GM12878 (cell line): ENCODE data around the gene USP11. TPM values are rescaled to one million over a fixed set of nuclear protein-coding genes. Genes with fewer than 3 reads are reported as not detected.

Experiments
- MYC ChIP-seq: IDR thresholded peaks from 2 replicates; pipeline ENCODE4 v1.6.1; 2011; ENCODE audit warnings: mild to moderate bottlenecking, low read length, moderate library complexity, inconsistent platforms; ENCODE audit not compliant: insufficient read depth, insufficient replicate concordance, insufficient read length, severe bottlenecking
- NR2C1 ChIP-seq: fragments of 450-650 bp; IDR thresholded peaks from 2 replicates; pipeline ENCODE4 v1.6.1; 2017; ENCODE audit warnings: antibody characterized with exemption, mild to moderate bottlenecking, moderate library complexity
- RFX5 ChIP-seq: IDR thresholded peaks from 2 replicates; pipeline ENCODE4 v1.6.1; 2011; ENCODE audit warnings: low read depth, low read length, improper control_type of control experiment
- SP1 ChIP-seq: IDR thresholded peaks from one replicate; pipeline ENCODE4 v1.6.1; 2011; ENCODE audit warnings: low read depth, low read length
- SRF ChIP-seq, 2 experiments: IDR thresholded peaks; 2 replicates each; pipeline ENCODE4 v1.6.1; 2011; ENCODE audit warnings: low read depth in 2 of 2, low read length in 2 of 2, mild to moderate bottlenecking in 1 of 2, moderate library complexity in 1 of 2
- YY1 ChIP-seq: IDR thresholded peaks from 2 replicates; pipeline ENCODE4 v1.6.1; 2011; ENCODE audit warnings: low read depth, mild to moderate bottlenecking, low read length
- polyA plus RNA-seq, 11 experiments: library from polyadenylated mRNA; depleted of rRNA in 4 of 11; unstranded in 6 of 11; stranded (reverse) in 5 of 11; fragments of >200 nt; fragmentation: Nextera tagmentation in 4 of 11; fragmentation: Illumina TruSeq in 1 of 11; extraction: Ambion mirVana in 4 of 11; extraction: Trizol in 1 of 11; gene quantifications; 1 replicate in 1 of 11; 2 replicates in 10 of 11; pipeline versions ENCODE4 v1.2.1 to v1.2.3, GENCODE V29; 2011 to 2016; ENCODE audit warnings: inconsistent platforms in 2 of 11, missing spikeins in 2 of 11, low read depth in 1 of 11
- total RNA-seq, 4 experiments: library from RNA; depleted of rRNA in 3 of 4; stranded (reverse); fragments of >200 nt in 3 of 4; fragmentation: Illumina TruSeq in 1 of 4; extraction: Trizol in 1 of 4; gene quantifications; 2 replicates each; pipeline versions ENCODE4 v1.2.1 to v1.2.3, GENCODE V29; 2013 to 2021
- TF ChIP-seq, protein P1 (sequence below): IDR thresholded peaks from 2 replicates; pipeline ENCODE4 v1.6.1; 2012; ENCODE audit warnings: mild to moderate bottlenecking, low read depth, low read length
- TF ChIP-seq, protein P2 (sequence below): fragments of 450-650 bp; IDR thresholded peaks from 2 replicates; pipeline ENCODE4 v1.6.1; 2017; ENCODE audit warnings: antibody characterized with exemption, mild to moderate bottlenecking, moderate library complexity
- TF ChIP-seq, protein P3 (sequence below): fragments of 450-650 bp; IDR thresholded peaks from 2 replicates; pipeline ENCODE4 v1.6.1; 2017; ENCODE audit warnings: borderline replicate concordance

Gene USP11
- total and polyA plus RNA-seq, 10 of the 15 experiments (the other 5 are each of a cell fraction or from before 2014, with no cell fraction given) = 3.3 to 44.0 (median 20.9) TPM

DNA sequence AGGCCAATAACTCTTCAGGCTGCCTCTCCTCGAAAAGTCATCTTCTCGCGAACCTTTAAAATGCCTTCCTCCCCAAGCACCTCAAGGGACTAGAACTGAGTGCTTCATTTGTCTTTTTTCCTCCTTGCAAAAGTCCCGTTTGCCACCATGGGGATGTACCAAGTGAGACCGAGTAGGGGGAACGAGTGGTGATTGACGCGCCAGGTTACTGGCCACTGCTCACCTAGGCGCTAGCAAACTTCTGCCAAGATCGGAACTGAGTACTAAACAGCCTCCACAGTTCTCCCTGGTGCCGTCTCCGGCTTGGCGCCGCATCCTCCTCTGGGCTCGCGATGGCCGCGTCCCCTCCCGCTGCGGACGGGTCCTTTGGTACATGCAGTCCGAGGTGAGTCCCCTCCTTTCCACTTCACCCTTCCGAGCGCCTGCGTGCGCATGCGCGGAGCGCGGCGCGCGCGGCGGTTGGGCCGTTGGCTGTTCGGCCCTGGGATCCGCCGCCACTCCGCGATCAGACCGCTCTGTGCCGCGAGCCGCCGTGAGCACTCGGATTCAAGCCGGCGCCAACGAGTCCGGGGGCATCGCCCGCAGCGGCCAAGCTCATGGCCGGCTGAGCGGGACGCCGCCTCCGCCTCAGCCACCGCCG, 14.4 kb upstream of the USP11 start, which contains the start of gene CDK16 (continued):
- TF ChIP-seq, protein P1, sequence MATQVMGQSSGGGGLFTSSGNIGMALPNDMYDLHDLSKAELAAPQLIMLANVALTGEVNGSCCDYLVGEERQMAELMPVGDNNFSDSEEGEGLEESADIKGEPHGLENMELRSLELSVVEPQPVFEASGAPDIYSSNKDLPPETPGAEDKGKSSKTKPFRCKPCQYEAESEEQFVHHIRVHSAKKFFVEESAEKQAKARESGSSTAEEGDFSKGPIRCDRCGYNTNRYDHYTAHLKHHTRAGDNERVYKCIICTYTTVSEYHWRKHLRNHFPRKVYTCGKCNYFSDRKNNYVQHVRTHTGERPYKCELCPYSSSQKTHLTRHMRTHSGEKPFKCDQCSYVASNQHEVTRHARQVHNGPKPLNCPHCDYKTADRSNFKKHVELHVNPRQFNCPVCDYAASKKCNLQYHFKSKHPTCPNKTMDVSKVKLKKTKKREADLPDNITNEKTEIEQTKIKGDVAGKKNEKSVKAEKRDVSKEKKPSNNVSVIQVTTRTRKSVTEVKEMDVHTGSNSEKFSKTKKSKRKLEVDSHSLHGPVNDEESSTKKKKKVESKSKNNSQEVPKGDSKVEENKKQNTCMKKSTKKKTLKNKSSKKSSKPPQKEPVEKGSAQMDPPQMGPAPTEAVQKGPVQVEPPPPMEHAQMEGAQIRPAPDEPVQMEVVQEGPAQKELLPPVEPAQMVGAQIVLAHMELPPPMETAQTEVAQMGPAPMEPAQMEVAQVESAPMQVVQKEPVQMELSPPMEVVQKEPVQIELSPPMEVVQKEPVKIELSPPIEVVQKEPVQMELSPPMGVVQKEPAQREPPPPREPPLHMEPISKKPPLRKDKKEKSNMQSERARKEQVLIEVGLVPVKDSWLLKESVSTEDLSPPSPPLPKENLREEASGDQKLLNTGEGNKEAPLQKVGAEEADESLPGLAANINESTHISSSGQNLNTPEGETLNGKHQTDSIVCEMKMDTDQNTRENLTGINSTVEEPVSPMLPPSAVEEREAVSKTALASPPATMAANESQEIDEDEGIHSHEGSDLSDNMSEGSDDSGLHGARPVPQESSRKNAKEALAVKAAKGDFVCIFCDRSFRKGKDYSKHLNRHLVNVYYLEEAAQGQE = no peak
- TF ChIP-seq, protein P2, sequence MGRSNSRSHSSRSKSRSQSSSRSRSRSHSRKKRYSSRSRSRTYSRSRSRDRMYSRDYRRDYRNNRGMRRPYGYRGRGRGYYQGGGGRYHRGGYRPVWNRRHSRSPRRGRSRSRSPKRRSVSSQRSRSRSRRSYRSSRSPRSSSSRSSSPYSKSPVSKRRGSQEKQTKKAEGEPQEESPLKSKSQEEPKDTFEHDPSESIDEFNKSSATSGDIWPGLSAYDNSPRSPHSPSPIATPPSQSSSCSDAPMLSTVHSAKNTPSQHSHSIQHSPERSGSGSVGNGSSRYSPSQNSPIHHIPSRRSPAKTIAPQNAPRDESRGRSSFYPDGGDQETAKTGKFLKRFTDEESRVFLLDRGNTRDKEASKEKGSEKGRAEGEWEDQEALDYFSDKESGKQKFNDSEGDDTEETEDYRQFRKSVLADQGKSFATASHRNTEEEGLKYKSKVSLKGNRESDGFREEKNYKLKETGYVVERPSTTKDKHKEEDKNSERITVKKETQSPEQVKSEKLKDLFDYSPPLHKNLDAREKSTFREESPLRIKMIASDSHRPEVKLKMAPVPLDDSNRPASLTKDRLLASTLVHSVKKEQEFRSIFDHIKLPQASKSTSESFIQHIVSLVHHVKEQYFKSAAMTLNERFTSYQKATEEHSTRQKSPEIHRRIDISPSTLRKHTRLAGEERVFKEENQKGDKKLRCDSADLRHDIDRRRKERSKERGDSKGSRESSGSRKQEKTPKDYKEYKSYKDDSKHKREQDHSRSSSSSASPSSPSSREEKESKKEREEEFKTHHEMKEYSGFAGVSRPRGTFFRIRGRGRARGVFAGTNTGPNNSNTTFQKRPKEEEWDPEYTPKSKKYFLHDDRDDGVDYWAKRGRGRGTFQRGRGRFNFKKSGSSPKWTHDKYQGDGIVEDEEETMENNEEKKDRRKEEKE = peak; percentile 99
- TF ChIP-seq RFX5 (no peak), YY1 (peak; percentile 30; the same call in 1 of the 2 replicates), MYC (no peak), NR2C1 (no peak), SP1 (peak; percentile 74), SRF (IDR thresholded peaks at IDR 0.05; ENCODE audit: low read depth in 2 of 2, low read length in 2 of 2) (no peak)
- TF ChIP-seq, protein P3, sequence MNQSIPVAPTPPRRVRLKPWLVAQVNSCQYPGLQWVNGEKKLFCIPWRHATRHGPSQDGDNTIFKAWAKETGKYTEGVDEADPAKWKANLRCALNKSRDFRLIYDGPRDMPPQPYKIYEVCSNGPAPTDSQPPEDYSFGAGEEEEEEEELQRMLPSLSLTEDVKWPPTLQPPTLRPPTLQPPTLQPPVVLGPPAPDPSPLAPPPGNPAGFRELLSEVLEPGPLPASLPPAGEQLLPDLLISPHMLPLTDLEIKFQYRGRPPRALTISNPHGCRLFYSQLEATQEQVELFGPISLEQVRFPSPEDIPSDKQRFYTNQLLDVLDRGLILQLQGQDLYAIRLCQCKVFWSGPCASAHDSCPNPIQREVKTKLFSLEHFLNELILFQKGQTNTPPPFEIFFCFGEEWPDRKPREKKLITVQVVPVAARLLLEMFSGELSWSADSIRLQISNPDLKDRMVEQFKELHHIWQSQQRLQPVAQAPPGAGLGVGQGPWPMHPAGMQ = no peak
